GM21619 (cell line): ENCODE measurements around the gene TMPRSS3.

Experiments used
- ATAC-seq: cut with Tn5 transposase; IDR thresholded peaks from one replicate; pipeline ENCODE4 v1.9.1; 2021; ENCODE audit not compliant: unreplicated experiment

Gene TMPRSS3

GRCh38 chr21:42390193-42390592, 5.7 kb downstream of the TMPRSS3 start:
- ATAC-seq: no peak

GRCh38 chr21:42389449-42389835, 6.4 kb downstream of the TMPRSS3 start:
- ATAC-seq: no peak

- ATAC-seq: no peak
These were observed 7.0 kb downstream of the TMPRSS3 start for GRCh38 chr21:42388740-42389448.

GRCh38 chr21:42387843-42388340, 8.0 kb downstream of the TMPRSS3 start:
- ATAC-seq: no peak

GRCh38 chr21:42387164-42387563, 8.7 kb downstream of the TMPRSS3 start:
- no peak for ATAC-seq

- ATAC-seq: no peak
These were observed 9.7 kb downstream of the TMPRSS3 start for GRCh38 chr21:42386034-42386591.

- ATAC-seq: no peak
These were observed 10.2 kb downstream of the TMPRSS3 start for GRCh38 chr21:42385619-42386018.

- no peak for ATAC-seq
These were observed 10.9 kb downstream of the TMPRSS3 start for GRCh38 chr21:42384989-42385388.

GRCh38 chr21:42384156-42384945, 11.5 kb downstream of the TMPRSS3 start:
- ATAC-seq: no peak

GRCh38 chr21:42383331-42383730, 12.5 kb downstream of the TMPRSS3 start:
- ATAC-seq: no peak

GRCh38 chr21:42382915-42383314, 12.9 kb downstream of the TMPRSS3 start:
- ATAC-seq: no peak

GRCh38 chr21:42381347-42381984, 14.4 kb downstream of the TMPRSS3 start:
- ATAC-seq: no peak

- no peak for ATAC-seq
These were observed 16.2 kb downstream of the TMPRSS3 start for GRCh38 chr21:42379426-42380215.

GRCh38 chr21:42378418-42378817, 17.4 kb downstream of the TMPRSS3 start:
- ATAC-seq: no peak

- ATAC-seq: no peak
These were observed 17.9 kb downstream of the TMPRSS3 start for GRCh38 chr21:42377951-42378340.

GRCh38 chr21:42377211-42377950, 18.5 kb downstream of the TMPRSS3 start:
- ATAC-seq: no peak

- ATAC-seq: no peak
These were observed 19.4 kb downstream of the TMPRSS3 start for GRCh38 chr21:42376338-42376982.

GRCh38 chr21:42375966-42376337, 19.9 kb downstream of the TMPRSS3 start:
- no peak for ATAC-seq

GRCh38 chr21:42375506-42375905, 20.3 kb downstream of the TMPRSS3 start:
- ATAC-seq: no peak
